Measurements from ENCODE around the gene FNBP1L. TPM values are rescaled to one million over a fixed set of nuclear protein-coding genes. Genes with fewer than 3 reads are reported as not detected.

Gene FNBP1L
- polyA plus RNA-seq, 1 of the 3 experiments (the other 2 are of a cell fraction): 16.5 TPM

DNA sequence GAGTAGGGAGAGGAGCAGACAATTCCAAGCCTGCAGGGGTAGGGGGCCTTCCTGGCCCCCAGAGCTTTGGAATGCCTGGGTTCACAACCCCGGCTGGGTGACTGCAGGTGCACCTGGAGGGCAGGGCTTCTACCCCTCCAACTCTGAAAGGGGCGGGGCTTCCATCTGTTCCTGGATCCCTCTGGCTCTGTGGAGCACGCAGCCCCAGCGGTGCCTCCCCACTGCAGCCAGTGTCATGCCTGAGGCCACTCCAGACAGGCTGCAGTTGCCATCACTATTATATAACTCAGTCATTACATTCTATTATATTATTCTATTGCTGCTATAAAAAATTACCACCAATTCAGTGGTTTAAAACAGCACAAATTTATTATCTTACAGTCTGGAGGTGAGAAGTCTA lies 12.5 kb upstream of the FNBP1L start:
- CTCF ChIA-PET: interaction anchor here (0.8 to 2.8 kb wide), 6 partner anchors 131 to 590 kb away, joined by 3 to 16 read pairs (median 8); no protein-coding TSS in a partner anchor
- POLR2A ChIA-PET: no interaction called here

DNA sequence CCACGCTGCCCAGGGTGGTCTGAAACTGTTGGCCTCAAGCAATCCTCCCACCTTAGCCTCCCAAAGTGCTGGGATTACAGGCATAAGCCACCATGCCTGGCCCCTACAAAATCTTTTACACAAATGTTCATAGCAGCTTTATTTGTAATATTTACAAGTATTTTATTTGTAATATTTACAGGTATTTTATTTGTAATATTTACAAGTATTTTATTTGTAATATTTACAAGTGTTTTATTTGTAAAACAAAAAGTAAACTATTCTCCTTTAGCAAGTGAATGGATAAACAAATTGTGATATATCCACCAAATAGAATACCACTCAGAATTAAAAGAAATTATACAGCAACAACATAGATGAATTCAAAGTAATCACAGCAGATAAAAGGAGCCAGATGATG lies 11.4 kb upstream of the FNBP1L start:
- H3K9me3 ChIP-seq: no peaks in the 10 kb centered on the region
- H3K27me3 ChIP-seq (ENCODE audit: insufficient read depth): no peaks in the 10 kb centered on the region
- H3K27ac ChIP-seq (ENCODE audit: low read depth in 2 of 2, low read length in 1 of 2): no peak overlapping the region
- POLR2A ChIA-PET: no interaction called here
- no peak overlapping the region for H3K4me3 ChIP-seq (ENCODE audit: low read depth in 2 of 2, low read length in 1 of 2)
- WGBS (ENCODE audit: low lambda C conversion rate): 17% methylated on average over 1 of the region's 1 CpG
- no peaks in the 10 kb centered on the region for H3K36me3 ChIP-seq (replicated peaks in 1 of 2; ENCODE audit: control insufficient read depth in 1 of 2, insufficient read depth in 2 of 2, low read length in 1 of 2)
- TF ChIP-seq TCF12 (IDR thresholded peaks at IDR 0.05): no peak
- TF ChIP-seq GATA2 (CRISPR knock-in tag; IDR thresholded peaks at IDR 0.05): no peak
- no peak for TF ChIP-seq FOXM1 (IDR thresholded peaks at IDR 0.05; ENCODE audit: low read depth)
- no peak for TF ChIP-seq ELF1 (IDR thresholded peaks at IDR 0.05)
- TF ChIP-seq MEF2A (IDR thresholded peaks at IDR 0.05; ENCODE audit: borderline replicate concordance, low read depth): no peak
- TF ChIP-seq IRF3 (IDR thresholded peaks at IDR 0.05; ENCODE audit: low read depth, low read length): no peak
- TF ChIP-seq RAD21 (IDR thresholded peaks at IDR 0.05; ENCODE audit: low read length): no peak
- TF ChIP-seq EZH2phosphoT487 (IDR thresholded peaks at IDR 0.05; ENCODE audit: borderline replicate concordance, low read depth): no peak
- no peak for TF ChIP-seq SMC3 (IDR thresholded peaks at IDR 0.05; ENCODE audit: low read depth, low read length)
- TF ChIP-seq ZBTB33 (IDR thresholded peaks at IDR 0.05; ENCODE audit: borderline replicate concordance, low read depth): no peak
- no peak for TF ChIP-seq FOSL2 (IDR thresholded peaks at IDR 0.05; ENCODE audit: borderline replicate concordance, low read depth)
- TF ChIP-seq RXRA (IDR thresholded peaks at IDR 0.05; ENCODE audit: borderline replicate concordance, low read depth): no peak
- no peak for TF ChIP-seq RFX5 (IDR thresholded peaks at IDR 0.05; ENCODE audit: low read length)
- TF ChIP-seq USF2 (IDR thresholded peaks at IDR 0.05; ENCODE audit: borderline replicate concordance, low read depth, low read length): no peak
- no peak for TF ChIP-seq GABPA (IDR thresholded peaks at IDR 0.05; ENCODE audit: low read depth)
- no peak for TF ChIP-seq USF1 (IDR thresholded peaks at IDR 0.05; ENCODE audit: borderline replicate concordance, low read depth)
- TF ChIP-seq TEAD4 (IDR thresholded peaks at IDR 0.05; ENCODE audit: borderline replicate concordance, insufficient read depth): no peak
- TF ChIP-seq MAX (IDR thresholded peaks at IDR 0.05; ENCODE audit: low read depth): no peak
- no peak for TF ChIP-seq CHD2 (IDR thresholded peaks at IDR 0.05; ENCODE audit: low read length, partially characterized antibody)
- no peaks in the 10 kb centered on the region for H4K20me1 ChIP-seq (ENCODE audit: insufficient read depth)
- H3K4me1 ChIP-seq (ENCODE audit: control insufficient read depth in 1 of 2, insufficient read depth in 2 of 2, low read depth in 1 of 2, low read length in 1 of 2): no peaks in the 10 kb centered on the region
- no peaks in the 10 kb centered on the region for H3K9me2 ChIP-seq
- H3K4me2 ChIP-seq: no peak overlapping the region
- H3K79me2 ChIP-seq (ENCODE audit: insufficient read depth): no peaks in the 10 kb centered on the region
- no peak for DNase-seq
- H2AFZ ChIP-seq (ENCODE audit: low read depth): no peak overlapping the region
- H3F3A ChIP-seq (replicated peaks; ENCODE audit: insufficient read depth): no peaks in the 10 kb centered on the region
- CTCF ChIA-PET: interaction anchor here (0.6 to 2.8 kb wide), 20 partner anchors 9 to 414 kb away, joined by 3 to 16 read pairs (median 4); no protein-coding TSS in a partner anchor
- H3K9ac ChIP-seq: no peak overlapping the region

More for the DNA sequence above, 12.5 kb upstream of the FNBP1L start:
- H3K4me1 ChIP-seq (ENCODE audit: control insufficient read depth in 1 of 2, insufficient read depth in 2 of 2, low read depth in 1 of 2, low read length in 1 of 2): no peaks in the 10 kb centered on the region
- H2AFZ ChIP-seq (ENCODE audit: low read depth): no peak overlapping the region
- WGBS (ENCODE audit: low lambda C conversion rate): 59% methylated on average over 4 of the region's 4 CpGs
- no peaks in the 10 kb centered on the region for H4K20me1 ChIP-seq (ENCODE audit: insufficient read depth)
- DNase-seq: no peak
- no peak overlapping the region for H3K9ac ChIP-seq
- H3K4me3 ChIP-seq (ENCODE audit: low read depth in 2 of 2, low read length in 1 of 2): no peak overlapping the region
- no peaks in the 10 kb centered on the region for H3K79me2 ChIP-seq (ENCODE audit: insufficient read depth)
- no peaks in the 10 kb centered on the region for H3K36me3 ChIP-seq (replicated peaks in 1 of 2; ENCODE audit: control insufficient read depth in 1 of 2, insufficient read depth in 2 of 2, low read length in 1 of 2)
- H3K27ac ChIP-seq (ENCODE audit: low read depth in 2 of 2, low read length in 1 of 2): no peak overlapping the region
- H3K27me3 ChIP-seq (ENCODE audit: insufficient read depth): no peaks in the 10 kb centered on the region
- no peak overlapping the region for H3K4me2 ChIP-seq
- no peaks in the 10 kb centered on the region for H3K9me2 ChIP-seq
- TF ChIP-seq FOSL2 (IDR thresholded peaks at IDR 0.05; ENCODE audit: borderline replicate concordance, low read depth) (no peak), MXI1 (IDR thresholded peaks at IDR 0.05; ENCODE audit: low read depth, low read length) (no peak), SMC3 (IDR thresholded peaks at IDR 0.05; ENCODE audit: low read depth, low read length) (no peak), ELF1 (IDR thresholded peaks at IDR 0.05) (no peak)
- H3K9me3 ChIP-seq: no peaks in the 10 kb centered on the region
- H3F3A ChIP-seq (replicated peaks; ENCODE audit: insufficient read depth): no peaks in the 10 kb centered on the region

All from SK-N-SH (cell line).